ENCODE data around the gene RDH16. TPM values are rescaled to one million over a fixed set of nuclear protein-coding genes. Genes with fewer than 3 reads are reported as not detected.

The RDH16 gene
- total RNA-seq, 1 donor from 2014 or later: 2.9 TPM

- H3K36me3 ChIP-seq: no peaks in the 10 kb centered on the region
- intact Hi-C loops (cut with DNase I): no loop called here
- H3K27ac ChIP-seq: no peak overlapping the region
- H3K27me3 ChIP-seq: no peaks in the 10 kb centered on the region
- H3K4me3 ChIP-seq: no peak overlapping the region
- TF ChIP-seq POLR2A (IDR thresholded peaks at IDR 0.05): no peak
- TF ChIP-seq, protein P1, sequence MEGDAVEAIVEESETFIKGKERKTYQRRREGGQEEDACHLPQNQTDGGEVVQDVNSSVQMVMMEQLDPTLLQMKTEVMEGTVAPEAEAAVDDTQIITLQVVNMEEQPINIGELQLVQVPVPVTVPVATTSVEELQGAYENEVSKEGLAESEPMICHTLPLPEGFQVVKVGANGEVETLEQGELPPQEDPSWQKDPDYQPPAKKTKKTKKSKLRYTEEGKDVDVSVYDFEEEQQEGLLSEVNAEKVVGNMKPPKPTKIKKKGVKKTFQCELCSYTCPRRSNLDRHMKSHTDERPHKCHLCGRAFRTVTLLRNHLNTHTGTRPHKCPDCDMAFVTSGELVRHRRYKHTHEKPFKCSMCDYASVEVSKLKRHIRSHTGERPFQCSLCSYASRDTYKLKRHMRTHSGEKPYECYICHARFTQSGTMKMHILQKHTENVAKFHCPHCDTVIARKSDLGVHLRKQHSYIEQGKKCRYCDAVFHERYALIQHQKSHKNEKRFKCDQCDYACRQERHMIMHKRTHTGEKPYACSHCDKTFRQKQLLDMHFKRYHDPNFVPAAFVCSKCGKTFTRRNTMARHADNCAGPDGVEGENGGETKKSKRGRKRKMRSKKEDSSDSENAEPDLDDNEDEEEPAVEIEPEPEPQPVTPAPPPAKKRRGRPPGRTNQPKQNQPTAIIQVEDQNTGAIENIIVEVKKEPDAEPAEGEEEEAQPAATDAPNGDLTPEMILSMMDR (IDR thresholded peaks at IDR 0.05): no peak
- TF ChIP-seq POLR2AphosphoS5 (IDR thresholded peaks at IDR 0.05; ENCODE audit: insufficient read depth in 1 of 2, low read depth in 1 of 2): no peak
- no peak for DNase-seq (ENCODE audit: extremely low spot score in 2 of 2)
- no peaks in the 10 kb centered on the region for H3K9me3 ChIP-seq
- H3K4me1 ChIP-seq: peaks cover 18% of the 10 kb centered on the region
These were observed 27.2 kb downstream of the RDH16 start for GRCh38 chr12:56930241-56930640.

- no peak overlapping the region for H3K4me3 ChIP-seq
- no peak for DNase-seq (ENCODE audit: extremely low spot score in 2 of 2)
- no peak overlapping the region for H3K27ac ChIP-seq
- no peak for TF ChIP-seq POLR2AphosphoS5 (IDR thresholded peaks at IDR 0.05; ENCODE audit: insufficient read depth in 1 of 2, low read depth in 1 of 2)
- TF ChIP-seq, protein P1 (IDR thresholded peaks at IDR 0.05): no peak
- TF ChIP-seq POLR2A (IDR thresholded peaks at IDR 0.05): no peak
- H3K36me3 ChIP-seq: no peaks in the 10 kb centered on the region
- no peaks in the 10 kb centered on the region for H3K27me3 ChIP-seq
- H3K9me3 ChIP-seq: no peaks in the 10 kb centered on the region
- intact Hi-C loops (cut with DNase I): no loop called here
- peaks cover 18% of the 10 kb centered on the region for H3K4me1 ChIP-seq
These were observed 27.6 kb downstream of the RDH16 start for GRCh38 chr12:56929780-56930179.

GRCh38 chr12:56928262-56928661 is 29.1 kb downstream of the RDH16 start:
- TF ChIP-seq, protein P1 (IDR thresholded peaks at IDR 0.05): no peak
- TF ChIP-seq POLR2AphosphoS5 (IDR thresholded peaks at IDR 0.05; ENCODE audit: insufficient read depth in 1 of 2, low read depth in 1 of 2) (no peak), POLR2A (IDR thresholded peaks at IDR 0.05) (no peak)
- no peak for DNase-seq (ENCODE audit: extremely low spot score in 2 of 2)
- Histone ChIP-seq H3K36me3 (no peaks in the 10 kb centered on the region), H3K4me1 (peaks cover 18% of the 10 kb centered on the region), H3K27me3 (no peaks in the 10 kb centered on the region), H3K27ac (no peak overlapping the region), H3K9me3 (no peaks in the 10 kb centered on the region), H3K4me3 (no peak overlapping the region)
- intact Hi-C loops (cut with DNase I): no loop called here

DNA sequence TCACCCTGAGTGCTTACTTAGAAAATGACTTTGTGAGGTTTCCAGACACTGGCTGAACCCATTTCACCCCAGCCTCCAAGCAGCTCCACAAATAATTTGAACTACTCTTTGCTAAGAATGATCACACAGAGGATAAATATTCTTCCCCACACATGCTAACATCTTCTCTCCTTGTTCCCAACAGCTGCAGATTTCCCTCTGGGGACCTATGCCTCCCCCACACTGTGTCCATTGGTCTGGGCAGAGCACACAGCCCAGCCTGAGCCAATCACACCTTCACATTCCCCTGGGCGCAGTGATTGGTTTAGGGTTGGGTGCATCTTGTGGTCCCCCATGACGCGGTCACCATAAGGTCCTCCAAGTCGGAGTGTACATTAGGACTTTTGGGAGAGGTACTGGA is 30.1 kb downstream of the RDH16 start:
- Histone ChIP-seq H3K27ac (no peak overlapping the region), H3K4me1 (peaks cover 14% of the 10 kb centered on the region), H3K36me3 (no peaks in the 10 kb centered on the region), H3K9me3 (no peaks in the 10 kb centered on the region), H3K4me3 (no peak overlapping the region), H3K27me3 (no peaks in the 10 kb centered on the region)
- TF ChIP-seq POLR2AphosphoS5 (IDR thresholded peaks at IDR 0.05; ENCODE audit: insufficient read depth in 1 of 2, low read depth in 1 of 2) (no peak), POLR2A (IDR thresholded peaks at IDR 0.05) (no peak)
- TF ChIP-seq, protein P1 (IDR thresholded peaks at IDR 0.05): no peak
- no peak for DNase-seq (ENCODE audit: extremely low spot score in 2 of 2)
- intact Hi-C loops (cut with DNase I): no loop called here

DNA sequence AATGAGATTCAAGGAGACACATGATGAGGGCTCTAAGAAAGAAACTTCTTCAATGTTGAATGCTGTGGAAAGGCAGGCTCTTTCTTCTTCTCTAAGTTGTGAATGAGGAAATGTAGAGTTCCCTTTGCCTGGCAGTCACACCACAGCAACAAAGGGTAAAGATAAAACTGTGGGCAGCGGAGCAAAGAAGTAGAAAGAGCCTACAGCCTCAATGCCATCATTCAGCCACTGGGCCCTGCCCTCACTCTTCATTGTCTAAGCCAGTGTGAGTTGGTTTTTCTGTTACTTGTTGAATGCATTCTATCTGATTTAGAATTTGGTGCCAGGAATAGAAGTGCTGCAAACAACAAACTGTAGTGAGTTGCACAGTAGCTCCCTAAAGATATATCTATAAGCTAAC is 35.4 kb downstream of the RDH16 start:
- Histone ChIP-seq H3K4me1 (no peaks in the 10 kb centered on the region), H3K9me3 (no peaks in the 10 kb centered on the region), H3K36me3 (no peaks in the 10 kb centered on the region), H3K27me3 (no peaks in the 10 kb centered on the region), H3K27ac (no peak overlapping the region), H3K4me3 (no peak overlapping the region)
- DNase-seq (ENCODE audit: extremely low spot score in 2 of 2): no peak
- TF ChIP-seq POLR2A (IDR thresholded peaks at IDR 0.05): no peak
- no peak for TF ChIP-seq POLR2AphosphoS5 (IDR thresholded peaks at IDR 0.05; ENCODE audit: insufficient read depth in 1 of 2, low read depth in 1 of 2)
- TF ChIP-seq, protein P1 (IDR thresholded peaks at IDR 0.05): no peak
- intact Hi-C loops (cut with DNase I): no loop called here
